HepG2 (cell line): ENCODE results near the gene RPAP3.

Source experiments
- KLF6 ChIP-seq: IDR thresholded peaks from 2 replicates; pipeline ENCODE4 v1.8.0; 2016; ENCODE audit warnings: missing biosample characterization, missing genetic modification reagents
- SRF ChIP-seq: IDR thresholded peaks from 2 replicates; pipeline ENCODE4 v1.6.1; 2011; ENCODE audit warnings: mild to moderate bottlenecking, low read depth, low read length, moderate library complexity
- SRSF9 ChIP-seq: fragments of 200-400 bp; formaldehyde crosslinking; IDR thresholded peaks from 2 replicates; pipeline ENCODE4 v1.6.1; 2018; ENCODE audit warnings: borderline replicate concordance, mild to moderate bottlenecking, low read depth, low read length; ENCODE audit not compliant: insufficient read depth, poor library complexity, severe bottlenecking
- TCF7L2 ChIP-seq: IDR thresholded peaks from 2 replicates; pipeline ENCODE4 v1.6.1; 2011; ENCODE audit warnings: mild to moderate bottlenecking, low read depth, low read length, moderate library complexity
- YY1 ChIP-seq: IDR thresholded peaks from 2 replicates; pipeline ENCODE4 v1.6.1; 2011; ENCODE audit warnings: low read length, low read depth, moderate library complexity, mild to moderate bottlenecking; ENCODE audit not compliant: insufficient read depth, insufficient replicate concordance

GRCh38 chr12:47734725-47735480, 29.1 kb upstream of the RPAP3 start:
- TF ChIP-seq TCF7L2 (no peak), SRF (no peak), KLF6 (no peak), YY1 (no peak), SRSF9 (no peak)
